DMS53 treated with DMSO at 0.1 percent for 48 hours (cell line): ENCODE results near the gene CDA.

ENCODE experiments used
- DNase-seq: peaks from one replicate; lab custom pipeline; 2025; ENCODE audit not compliant: unreplicated experiment; lab: John Stamatoyannopoulos, UW

The CDA gene

GRCh38 chr1:20615946-20616846 lies 27.3 kb downstream of the CDA start:
- DNase-seq: no peak

GRCh38 chr1:20616847-20617487 lies 28.1 kb downstream of the CDA start:
- DNase-seq: no peak

DNA sequence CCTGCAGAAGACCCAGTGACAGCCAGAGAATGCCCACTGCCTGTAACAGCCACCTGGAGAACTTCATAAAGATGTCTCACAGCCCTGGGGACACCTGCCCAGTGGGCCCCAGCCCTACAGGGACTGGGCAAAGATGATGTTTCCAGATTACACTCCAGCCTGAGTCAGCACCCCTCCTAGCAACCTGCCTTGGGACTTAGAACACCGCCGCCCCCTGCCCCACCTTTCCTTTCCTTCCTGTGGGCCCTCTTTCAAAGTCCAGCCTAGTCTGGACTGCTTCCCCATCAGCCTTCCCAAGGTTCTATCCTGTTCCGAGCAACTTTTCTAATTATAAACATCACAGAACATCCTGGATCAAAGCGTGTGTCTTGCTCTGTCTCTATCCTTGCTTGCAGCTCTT lies 29.7 kb downstream of the CDA start:
- no peak for DNase-seq

- DNase-seq: no peak
Measured at GRCh38 chr1:20619999-20620398, 31.1 kb downstream of the CDA start.

- DNase-seq: no peak
Measured at GRCh38 chr1:20621012-20621411, 32.1 kb downstream of the CDA start.

DNA sequence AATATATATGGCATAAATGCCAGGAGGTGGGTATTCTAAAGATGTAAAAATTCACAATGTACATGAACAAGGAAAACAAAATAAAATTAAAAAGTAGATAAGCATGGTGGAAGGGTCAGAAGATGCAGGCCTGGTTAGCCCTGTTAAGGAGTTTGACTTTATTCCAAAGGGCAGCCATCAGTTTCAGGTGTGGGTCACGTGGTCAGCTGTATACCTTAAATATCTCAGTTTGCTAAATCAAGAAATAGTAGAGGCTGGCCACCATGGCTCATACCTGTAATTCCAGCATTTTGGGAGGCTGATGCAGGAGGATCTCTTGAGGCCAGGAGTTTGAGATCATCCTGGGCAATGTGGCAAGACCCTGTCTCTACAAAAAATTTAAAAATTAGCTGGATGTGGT lies 35.8 kb downstream of the CDA start:
- no peak for DNase-seq

GRCh38 chr1:20625176-20626097 lies 36.5 kb downstream of the CDA start:
- DNase-seq: no peak

DNA sequence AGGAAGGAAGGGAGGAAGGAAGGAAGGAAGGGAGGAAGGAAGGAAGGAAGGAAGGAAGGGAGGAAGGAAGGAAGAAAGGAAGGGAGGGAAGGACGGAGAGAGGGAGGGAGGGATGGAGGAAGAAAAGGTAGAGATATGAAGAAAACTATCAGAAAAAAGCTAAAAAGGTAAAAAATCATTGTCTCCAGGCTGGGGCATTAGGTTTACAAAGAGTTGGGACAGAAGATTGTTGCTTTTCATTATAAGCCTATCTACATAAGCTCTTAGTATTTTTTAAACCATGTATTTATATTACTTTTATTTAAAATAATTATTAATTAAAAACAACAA lies 37.2 kb downstream of the CDA start:
- no peak for DNase-seq

DNA sequence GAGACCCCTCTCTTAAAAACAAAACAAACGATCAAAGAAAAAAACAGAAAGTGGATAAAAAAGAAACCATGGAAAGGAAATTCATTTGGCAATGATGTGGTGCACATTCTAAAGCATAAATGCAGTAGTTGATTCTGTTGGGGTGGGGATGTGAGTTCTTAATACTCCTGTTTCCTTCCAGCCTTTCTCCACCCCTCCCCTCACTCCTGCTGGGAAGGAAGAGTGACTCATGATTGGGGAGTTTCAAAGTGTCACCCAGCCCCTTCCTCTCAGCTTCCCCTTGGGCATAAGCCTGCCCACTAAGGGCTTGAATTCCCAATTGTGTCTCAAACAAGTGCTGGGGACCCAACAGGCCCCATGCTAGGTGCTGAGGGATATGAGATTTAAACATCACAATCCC lies 37.6 kb downstream of the CDA start:
- DNase-seq: no peak

- DNase-seq: no peak
Measured at GRCh38 chr1:20630729-20631128, 41.8 kb downstream of the CDA start.

DNA sequence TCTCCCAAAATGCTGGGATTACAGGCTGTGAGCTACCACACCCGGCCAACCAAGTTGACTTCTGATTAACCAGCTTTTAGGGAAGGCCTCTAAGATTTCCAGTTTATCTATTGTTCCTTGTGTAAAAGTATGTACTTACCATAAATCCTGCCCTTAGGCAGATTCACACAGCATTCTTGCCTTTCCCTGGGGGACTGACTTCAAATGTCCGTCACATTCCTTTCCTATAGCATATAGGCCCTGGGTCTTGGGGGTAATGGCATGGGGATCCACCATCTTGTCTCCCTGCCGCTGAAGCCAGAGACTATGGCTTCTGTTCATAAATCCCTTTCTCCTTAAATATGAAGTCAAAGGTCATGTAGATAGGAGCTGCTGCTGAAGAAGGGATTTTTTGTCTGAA lies 43.5 kb downstream of the CDA start:
- no peak for DNase-seq

- DNase-seq: peak; percentile 80
Measured at GRCh38 chr1:20633190-20634064, 44.5 kb downstream of the CDA start, which contains the start of gene PINK1. TSS of gene PINK1 (plus strand) at chr1:20633458. CDS start at chr1:20633549, 91 bp downstream.

DNA sequence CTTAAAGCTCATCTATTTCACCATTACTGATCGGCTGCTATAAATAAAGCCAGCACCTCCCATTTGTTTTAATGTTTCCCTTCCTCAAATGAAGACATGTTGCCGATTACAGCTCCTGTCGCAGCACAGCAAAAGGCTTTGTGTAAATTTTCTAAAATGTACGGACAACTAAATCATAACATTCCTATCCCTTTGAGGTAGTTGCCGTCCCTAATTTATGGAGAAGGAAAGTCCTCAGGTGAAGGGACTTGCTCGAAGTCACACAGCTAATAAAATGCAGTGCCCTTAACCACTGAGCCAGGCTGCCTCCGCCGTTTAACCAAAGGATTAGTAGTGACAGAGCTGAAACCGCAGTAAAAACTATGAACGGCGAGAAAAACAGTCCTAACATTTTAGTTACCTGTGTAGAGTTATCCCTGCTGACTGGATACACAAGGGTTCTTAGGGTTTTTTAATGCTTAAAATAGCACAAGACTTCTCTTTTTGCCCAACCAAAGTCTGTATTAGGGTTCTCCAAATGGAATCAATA lies 45.2 kb downstream of the CDA start:
- DNase-seq: no peak

GRCh38 chr1:20634594-20635084 lies 45.7 kb downstream of the CDA start:
- DNase-seq: no peak

DNA sequence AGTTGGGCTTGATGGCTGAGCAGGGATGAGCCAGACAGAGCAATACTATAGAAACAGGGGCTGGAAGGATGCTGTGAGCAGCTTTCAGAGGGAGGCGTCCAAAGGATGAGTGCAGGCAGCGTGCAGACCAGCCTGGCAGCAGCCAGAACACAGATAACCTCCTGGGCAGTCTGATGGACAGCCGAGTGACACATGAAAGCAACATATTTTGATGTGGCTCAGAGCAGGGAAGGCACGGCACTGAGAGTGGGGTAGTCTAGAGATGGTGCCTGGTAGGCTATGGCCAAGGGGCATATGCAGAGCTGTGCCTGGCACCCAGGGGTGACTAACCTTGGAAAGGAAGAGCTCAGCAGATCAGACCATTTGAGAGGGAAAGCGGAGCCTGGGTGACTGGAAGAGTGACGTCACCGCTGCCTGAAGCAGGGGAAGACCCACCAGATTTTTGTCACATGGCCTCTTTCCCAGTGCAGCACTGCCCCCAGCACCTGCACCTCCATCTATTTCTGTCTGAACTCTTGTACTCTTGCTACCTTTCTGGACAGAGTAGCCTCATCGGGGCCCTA lies 48.0 kb downstream of the CDA start:
- DNase-seq: no peak

DNA sequence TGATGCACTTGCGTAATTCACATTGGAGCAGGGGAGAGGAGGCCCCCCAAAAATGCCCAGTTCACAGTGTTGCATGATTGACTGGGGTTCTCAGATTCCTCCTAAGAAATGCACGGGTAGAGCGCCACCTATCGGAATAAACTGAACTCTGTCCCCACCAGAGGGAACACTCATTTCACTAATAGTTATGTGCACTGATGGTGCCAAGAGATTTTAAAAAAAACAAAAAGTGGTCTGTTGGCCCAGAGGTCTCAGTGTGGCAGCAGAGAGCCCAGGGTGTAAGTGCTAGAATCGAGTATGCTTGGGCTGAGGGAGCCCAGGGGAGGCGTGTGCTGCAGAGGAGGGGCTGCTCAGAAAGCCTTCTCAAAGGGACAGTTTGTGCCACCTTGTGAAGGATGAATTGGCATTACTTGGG lies 51.3 kb downstream of the CDA start:
- peak; percentile 2 for DNase-seq

DNA sequence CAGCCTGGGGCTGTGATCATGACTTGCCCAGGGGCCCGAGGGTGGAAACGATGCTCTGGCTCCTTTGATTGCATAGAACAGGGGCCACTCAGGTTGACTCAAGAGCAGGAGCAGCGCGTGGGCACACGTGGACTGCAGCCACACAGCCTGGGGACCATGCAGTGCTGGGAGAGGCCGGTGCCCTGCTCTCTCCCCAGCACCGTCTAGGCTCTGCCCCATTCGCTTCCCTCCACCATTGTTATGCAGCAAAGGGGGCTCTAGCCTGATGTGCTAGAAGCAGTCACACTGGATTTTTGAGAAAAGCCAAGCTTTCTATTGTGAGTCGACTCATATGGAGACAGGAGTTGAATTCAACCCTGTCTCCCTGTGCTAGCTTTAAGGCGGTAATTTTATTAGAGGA lies 53.1 kb downstream of the CDA start:
- DNase-seq: no peak

DNA sequence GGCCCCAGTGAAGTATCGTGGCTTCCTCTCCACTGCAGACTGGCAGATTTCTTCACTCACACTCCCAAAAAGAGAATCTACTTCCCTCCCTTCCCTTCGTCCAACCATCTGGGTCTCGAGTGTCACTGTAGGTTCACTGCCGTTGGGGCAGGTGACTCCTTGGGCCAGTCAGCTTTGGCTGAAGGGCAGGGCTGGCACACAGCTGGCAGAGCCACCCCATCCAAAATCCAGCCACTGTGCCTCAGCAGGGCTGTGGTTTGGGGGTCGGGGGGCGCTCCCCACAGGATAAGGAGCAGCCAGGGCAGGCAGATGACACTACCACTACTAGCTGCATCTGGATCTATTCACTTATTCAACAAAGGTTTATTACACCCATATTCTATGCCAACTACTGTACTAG lies 54.2 kb downstream of the CDA start:
- no peak for DNase-seq

DNA sequence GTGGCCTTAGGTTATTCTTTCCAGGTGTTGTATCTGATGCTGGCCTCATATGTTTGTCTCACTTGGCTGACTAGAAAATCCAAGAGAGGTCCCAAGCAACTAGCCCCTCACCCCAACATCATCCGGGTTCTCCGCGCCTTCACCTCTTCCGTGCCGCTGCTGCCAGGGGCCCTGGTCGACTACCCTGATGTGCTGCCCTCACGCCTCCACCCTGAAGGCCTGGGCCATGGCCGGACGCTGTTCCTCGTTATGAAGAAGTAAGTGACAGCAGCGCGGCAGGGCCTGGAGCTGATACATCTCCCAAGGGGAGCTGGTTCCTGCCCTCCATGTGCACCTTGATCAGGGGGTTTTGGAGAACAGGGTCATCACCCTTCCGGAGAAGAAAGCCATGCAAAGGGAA lies 55.5 kb downstream of the CDA start:
- DNase-seq: no peak

GRCh38 chr1:20645414-20645813 lies 56.5 kb downstream of the CDA start:
- DNase-seq: no peak
